Left kidney (tissue), 2 donors: ENCODE results near the gene VWA5B1. TPM values are rescaled to one million over a fixed set of nuclear protein-coding genes. Genes with fewer than 3 reads are reported as not detected.
"Not testable (repeated sequence)": the region's sequence is repeated elsewhere in the genome, so short reads cannot be mapped to it uniquely, and the experiment has no call there.

Experiments used
- DNase-seq: peaks from one replicate; pipeline ENCODE4 v3.0.0-alpha.2; 2013
- polyA plus RNA-seq: library from polyadenylated mRNA; unstranded; fragments of 120-200 nt; gene quantifications from one replicate; pipeline ENCODE4 v1.2.1, GENCODE V29; 2013; ENCODE audit not compliant: insufficient read length

VWA5B1 gene
- polyA plus RNA-seq, 1 donor = 2.5 TPM

DNA sequence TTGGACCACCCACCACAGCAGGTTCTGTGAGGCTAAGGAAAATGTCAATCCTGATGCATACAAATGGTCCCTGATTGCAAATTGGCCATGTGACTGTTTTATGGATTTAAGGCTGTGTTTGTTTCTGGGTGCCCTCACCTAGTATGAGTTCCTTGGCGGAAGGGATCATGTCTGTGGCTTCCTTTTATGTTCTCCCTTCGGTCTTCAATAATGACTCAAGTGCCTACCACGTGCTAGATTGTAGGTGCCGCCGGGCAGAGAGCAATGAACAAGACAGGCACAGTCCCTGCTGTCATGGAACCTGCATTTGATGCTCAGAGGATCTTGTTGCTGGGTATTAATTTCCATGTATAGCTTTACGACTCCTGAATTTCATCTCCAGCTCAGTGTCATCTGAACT lies 9.8 kb upstream of the VWA5B1 start:
- no peak for DNase-seq

DNA sequence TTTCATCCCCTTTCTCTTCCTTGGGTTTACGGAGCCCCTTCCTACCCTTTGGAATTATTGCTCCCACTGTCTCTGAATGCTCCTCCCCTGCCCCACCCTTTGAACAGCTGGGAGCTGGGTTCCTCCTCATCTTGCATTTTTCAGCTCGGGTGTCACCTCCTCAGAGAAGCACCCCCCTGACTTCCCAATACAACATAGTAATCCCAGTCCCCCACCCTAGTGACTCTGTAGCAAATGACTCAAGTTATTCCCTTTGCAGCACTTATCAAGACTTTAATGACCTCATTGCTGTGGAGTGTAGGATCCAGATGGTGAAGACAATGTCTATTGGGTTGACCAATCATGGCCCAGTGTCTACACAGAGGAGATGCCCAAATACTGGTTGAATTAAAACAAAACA lies 8.9 kb upstream of the VWA5B1 start:
- DNase-seq = no peak

- no peak for DNase-seq
These were observed 8.1 kb upstream of the VWA5B1 start for GRCh38 chr1:20282533-20282932.

DNA sequence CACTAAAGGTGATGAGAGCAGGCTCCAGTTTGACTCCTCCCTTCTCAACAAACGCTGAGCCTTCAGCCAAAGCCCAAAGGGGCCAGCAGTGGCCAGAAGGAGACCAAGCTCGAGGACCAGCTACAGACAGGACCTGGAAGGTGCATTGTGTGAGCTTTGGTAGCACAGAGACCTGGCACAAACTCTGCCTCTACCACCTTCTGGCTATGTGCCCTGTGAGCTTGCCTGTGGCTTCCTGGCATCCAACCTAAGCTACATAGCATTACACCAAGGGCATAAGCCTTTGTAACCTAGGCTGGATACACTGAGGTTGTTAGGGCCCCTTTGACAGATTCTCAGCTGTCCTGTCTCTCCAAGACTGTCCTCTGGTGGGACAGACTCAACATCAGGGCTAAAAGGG lies 6.6 kb upstream of the VWA5B1 start:
- no peak for DNase-seq

GRCh38 chr1:20284625-20285024 lies 6.0 kb upstream of the VWA5B1 start:
- no peak for DNase-seq

- DNase-seq = no peak
These were observed 5.2 kb upstream of the VWA5B1 start for GRCh38 chr1:20285510-20285909.

DNA sequence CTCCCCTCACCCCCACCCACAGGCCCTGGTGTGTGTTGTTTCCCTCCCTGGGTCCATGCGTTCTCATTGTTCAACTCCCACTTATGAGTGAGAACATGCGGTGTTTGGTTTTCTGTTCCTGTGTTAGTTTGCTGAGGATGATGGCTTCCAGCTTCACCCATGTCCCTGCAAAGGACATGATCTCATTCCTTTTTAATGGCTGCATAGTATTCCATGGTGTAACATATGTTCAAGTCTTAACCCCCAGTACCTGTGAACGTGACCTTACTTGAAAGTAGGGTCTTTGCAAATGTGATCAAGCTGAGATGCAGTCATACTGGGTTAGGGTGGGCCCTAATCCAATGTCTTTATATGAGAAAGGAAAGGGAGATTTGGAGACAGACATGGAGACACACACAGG lies 3.0 kb upstream of the VWA5B1 start:
- not testable (repeated sequence) for DNase-seq

GRCh38 chr1:20291645-20292084 lies 990 bp downstream of the VWA5B1 start:
- no peak for DNase-seq

GRCh38 chr1:20298626-20299025 lies 8.0 kb downstream of the VWA5B1 start:
- no peak for DNase-seq

DNA sequence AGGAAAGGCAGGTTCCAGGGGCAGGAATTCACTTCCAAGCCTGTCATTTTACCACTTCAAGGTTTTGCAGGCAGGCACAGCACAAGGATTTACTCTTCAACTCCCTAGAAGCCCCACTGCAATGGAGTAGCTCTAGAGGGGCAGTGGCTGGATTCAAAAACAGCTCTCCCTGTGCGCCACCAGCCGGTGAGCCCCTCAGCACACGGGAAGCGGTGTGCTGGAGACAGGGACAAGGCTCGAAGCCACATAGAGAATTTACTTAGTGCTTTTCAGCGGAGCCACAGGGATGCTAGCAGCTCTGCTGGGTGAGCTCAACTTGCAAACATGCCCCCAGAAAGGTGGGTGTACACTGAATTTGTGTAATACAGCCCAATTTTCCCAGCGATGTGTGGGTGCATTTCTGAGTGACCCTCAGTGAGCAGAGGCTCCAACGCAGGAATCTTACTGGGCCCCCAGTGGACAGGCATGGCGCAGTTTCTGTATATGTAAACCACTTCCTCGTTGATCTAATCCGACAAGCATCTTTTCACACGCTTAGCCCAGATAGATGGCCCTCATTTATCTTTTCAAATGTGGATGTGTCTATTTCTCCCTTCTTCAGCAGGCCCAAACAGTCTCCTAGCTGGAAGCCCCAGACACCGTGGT lies 10.9 kb downstream of the VWA5B1 start:
- no peak for DNase-seq

DNA sequence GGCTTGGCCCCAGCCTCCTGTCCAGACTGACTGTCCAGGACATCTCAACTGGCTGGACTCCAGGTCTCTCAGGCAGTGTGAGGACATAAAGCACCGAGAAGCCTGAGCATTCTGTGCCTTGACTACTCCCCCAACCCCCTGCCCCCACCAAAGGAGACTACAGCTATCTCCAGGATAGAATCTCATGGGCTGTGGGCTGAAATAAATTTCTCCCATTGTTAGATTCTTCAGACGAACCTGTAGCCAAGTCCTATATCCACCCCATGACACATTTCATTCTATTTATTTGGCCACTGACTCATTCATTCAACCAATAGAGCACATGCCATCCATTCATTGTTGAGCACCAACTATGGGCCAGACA lies 11.4 kb downstream of the VWA5B1 start:
- DNase-seq = no peak

DNA sequence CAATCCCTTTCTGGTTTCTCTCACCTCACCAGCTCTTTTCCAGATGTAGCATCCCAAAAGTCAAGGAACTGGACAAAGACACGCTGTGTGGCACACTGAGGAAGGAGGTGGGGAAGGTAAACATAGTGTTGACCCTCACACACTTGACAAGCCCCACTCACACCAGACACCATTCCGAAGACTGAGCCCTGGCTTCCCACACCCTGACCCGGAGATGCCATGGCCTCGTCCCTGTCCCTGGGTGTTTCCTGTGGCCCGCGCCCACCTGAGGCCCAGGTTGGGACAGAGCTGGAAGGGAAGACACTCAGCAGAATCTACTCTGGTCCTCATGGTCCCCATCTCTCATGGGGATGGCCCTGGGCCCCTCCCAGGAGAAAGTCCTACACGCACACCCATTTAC lies 16.4 kb downstream of the VWA5B1 start:
- no peak for DNase-seq

- no peak for DNase-seq
These were observed 17.9 kb downstream of the VWA5B1 start for GRCh38 chr1:20308569-20308968.

DNA sequence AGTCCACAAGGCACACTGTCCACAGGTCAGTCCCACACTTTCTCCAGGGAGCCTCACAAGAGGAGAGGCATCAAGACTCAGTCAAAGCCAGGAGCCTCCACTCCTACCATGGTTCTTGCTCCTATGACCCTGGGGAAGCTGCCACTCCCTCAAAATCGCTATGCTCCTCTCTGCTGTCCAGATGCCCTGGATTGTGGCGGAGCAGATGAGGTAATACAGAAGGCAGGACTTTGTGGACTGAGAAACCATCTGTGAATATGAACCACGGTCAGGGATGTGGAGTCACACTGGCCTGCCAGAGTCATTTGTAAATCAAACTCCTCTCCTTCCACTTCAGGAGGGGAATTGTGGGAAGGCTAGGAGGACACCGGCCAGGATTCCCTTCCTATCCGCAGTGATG lies 20.6 kb downstream of the VWA5B1 start:
- DNase-seq = no peak

GRCh38 chr1:20312310-20312709 lies 21.6 kb downstream of the VWA5B1 start:
- DNase-seq = no peak

GRCh38 chr1:20312818-20313217 lies 22.1 kb downstream of the VWA5B1 start:
- DNase-seq = no peak

- DNase-seq = no peak
These were observed 26.8 kb downstream of the VWA5B1 start for GRCh38 chr1:20317471-20317870.

DNA sequence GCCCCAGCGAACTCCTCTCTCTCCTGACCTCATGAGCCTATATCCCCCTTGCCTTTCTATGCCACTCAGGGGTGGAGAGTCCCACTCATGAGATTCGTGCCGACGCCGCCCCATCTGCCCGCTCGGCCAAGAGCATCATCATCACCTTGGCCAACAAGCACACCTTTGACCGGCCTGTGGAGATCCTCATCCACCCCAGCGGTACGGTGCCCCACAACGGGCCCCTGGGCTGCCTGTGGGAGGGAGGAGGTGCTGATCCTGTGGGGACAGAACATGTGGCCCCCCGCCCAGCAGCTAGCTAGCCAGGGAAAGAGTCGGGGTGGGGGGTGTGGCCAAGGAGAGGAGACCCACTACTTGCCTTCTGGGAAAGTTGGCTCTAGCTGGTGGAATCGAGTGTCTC lies 27.8 kb downstream of the VWA5B1 start:
- no peak for DNase-seq

- no peak for DNase-seq
These were observed 28.3 kb downstream of the VWA5B1 start for GRCh38 chr1:20318971-20319370.

GRCh38 chr1:20319456-20320220 lies 29.0 kb downstream of the VWA5B1 start:
- no peak for DNase-seq

DNA sequence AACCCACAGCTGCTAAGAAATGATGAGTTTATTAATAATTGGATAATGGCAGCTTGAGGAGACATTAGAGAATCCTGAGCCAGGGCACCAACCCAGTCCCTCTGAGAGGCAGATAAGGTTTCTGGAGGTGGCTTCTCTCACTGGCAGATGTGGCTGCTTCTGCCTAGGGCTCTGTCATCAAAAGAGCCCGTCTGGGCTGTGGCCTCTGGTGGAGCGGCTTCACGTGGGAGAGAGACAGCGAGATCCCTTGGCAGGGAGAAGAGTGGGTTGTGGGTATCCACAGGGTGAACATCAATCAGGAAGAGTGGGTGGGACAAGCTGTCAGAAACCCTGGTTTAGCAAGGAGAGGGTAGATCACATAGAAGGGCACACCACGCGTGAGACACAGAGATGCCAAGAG lies 30.0 kb downstream of the VWA5B1 start:
- no peak for DNase-seq

GRCh38 chr1:20321573-20321972 lies 30.9 kb downstream of the VWA5B1 start:
- DNase-seq = no peak

GRCh38 chr1:20322081-20322824 lies 31.6 kb downstream of the VWA5B1 start:
- DNase-seq = no peak
